Osteocyte (in vitro differentiated cells): ENCODE results near the gene DRC7. TPM values are rescaled to one million over a fixed set of nuclear protein-coding genes. Genes with fewer than 3 reads are reported as not detected.

ENCODE experiments used
- DNase-seq: peaks from one replicate; pipeline ENCODE4 v3.0.0; 2021; ENCODE audit warnings: mixed read lengths; ENCODE audit not compliant: unreplicated experiment; ENCODE audit errors: extremely low spot score
- H3K27ac Mint-ChIP-seq: one replicate; pipeline ENCODE4 v1.8.0; 2021; ENCODE audit warnings: mild to moderate bottlenecking, mixed read lengths; ENCODE audit not compliant: unreplicated experiment
- H3K27me3 Mint-ChIP-seq: one replicate; pipeline ENCODE4 v1.8.0; 2021; ENCODE audit warnings: mixed read lengths; ENCODE audit not compliant: unreplicated experiment
- H3K36me3 Mint-ChIP-seq: one replicate; pipeline ENCODE4 v1.8.0; 2021; ENCODE audit warnings: mixed read lengths; ENCODE audit not compliant: unreplicated experiment
- H3K4me1 Mint-ChIP-seq: one replicate; pipeline ENCODE4 v1.8.0; 2021; ENCODE audit warnings: mixed read lengths; ENCODE audit not compliant: unreplicated experiment
- H3K4me3 Mint-ChIP-seq: one replicate; pipeline ENCODE4 v1.8.0; 2021; ENCODE audit warnings: mild to moderate bottlenecking, moderate library complexity, mixed read lengths; ENCODE audit not compliant: unreplicated experiment
- H3K9me3 Mint-ChIP-seq: one replicate; pipeline ENCODE4 v1.8.0; 2021; ENCODE audit warnings: mixed read lengths; ENCODE audit not compliant: unreplicated experiment
- CTCF ChIP-seq: fragments of 200-600 bp; sonication (generic); IDR thresholded peaks from 2 replicates; pipeline ENCODE4 v1.5.0; 2021; ENCODE audit warnings: antibody characterized with exemption, mild to moderate bottlenecking, moderate library complexity
- total RNA-seq: library from RNA; stranded (reverse); gene quantifications from 2 replicates; pipeline ENCODE4 v1.2.1, GENCODE V29; 2021

DRC7 gene
- total RNA-seq, 1 donor from 2014 or later, result not detected

GRCh38 chr16:57701759-57702371 is 7.3 kb downstream of the DRC7 start:
- no peak for DNase-seq
- no peaks in the 10 kb centered on the region for H3K9me3 Mint-ChIP-seq
- peaks cover 5% of the 10 kb centered on the region for H3K27me3 Mint-ChIP-seq
- no peak overlapping the region for H3K27ac Mint-ChIP-seq
- no peaks in the 10 kb centered on the region for H3K36me3 Mint-ChIP-seq
- H3K4me3 Mint-ChIP-seq, result no peak overlapping the region
- no peak for TF ChIP-seq CTCF
- H3K4me1 Mint-ChIP-seq, result no peaks in the 10 kb centered on the region

GRCh38 chr16:57703416-57704010 is 8.9 kb downstream of the DRC7 start:
- Mint-ChIP-seq H3K36me3 (no peaks in the 10 kb centered on the region), H3K4me3 (no peak overlapping the region), H3K27me3 (peaks cover 18% of the 10 kb centered on the region), H3K27ac (no peak overlapping the region), H3K9me3 (no peaks in the 10 kb centered on the region), H3K4me1 (no peaks in the 10 kb centered on the region)
- no peak for DNase-seq
- TF ChIP-seq CTCF, result no peak

GRCh38 chr16:57704011-57704904 is 9.7 kb downstream of the DRC7 start:
- no peak for TF ChIP-seq CTCF
- Mint-ChIP-seq H3K4me1 (no peaks in the 10 kb centered on the region), H3K36me3 (no peaks in the 10 kb centered on the region), H3K27me3 (peaks cover 21% of the 10 kb centered on the region), H3K4me3 (no peak overlapping the region), H3K27ac (no peak overlapping the region), H3K9me3 (no peaks in the 10 kb centered on the region)
- no peak for DNase-seq

GRCh38 chr16:57704905-57705852 is 10.6 kb downstream of the DRC7 start:
- no peaks in the 10 kb centered on the region for H3K36me3 Mint-ChIP-seq
- no peaks in the 10 kb centered on the region for H3K4me1 Mint-ChIP-seq
- DNase-seq, result no peak
- H3K27ac Mint-ChIP-seq, result no peak overlapping the region
- no peak overlapping the region for H3K4me3 Mint-ChIP-seq
- no peak for TF ChIP-seq CTCF
- no peaks in the 10 kb centered on the region for H3K9me3 Mint-ChIP-seq
- peaks cover 30% of the 10 kb centered on the region for H3K27me3 Mint-ChIP-seq
